ENCODE data around the gene ITSN1.
"Not testable (repeated sequence)": the region's sequence is repeated elsewhere in the genome, so short reads cannot be mapped to it uniquely, and the experiment has no call there.

The ITSN1 gene

GRCh38 chr21:33787431-33787830 lies 145.1 kb downstream of the ITSN1 start:
- H3K4me1 ChIP-seq (ENCODE audit: control insufficient read depth, low read length): no peaks in the 10 kb centered on the region

GRCh38 chr21:33788438-33788837 lies 146.1 kb downstream of the ITSN1 start:
- H3K79me2 ChIP-seq (ENCODE audit: control insufficient read depth, low read length); H3F3A ChIP-seq (ENCODE audit: control insufficient read depth, insufficient read depth); H3K9me2 ChIP-seq (replicated peaks; ENCODE audit: control insufficient read depth, low read length); H3K27ac ChIP-seq (ENCODE audit: low read depth, low read length); H3K9me3 ChIP-seq (ENCODE audit: control insufficient read depth, insufficient read depth, low read length); H3K27me3 ChIP-seq (ENCODE audit: control insufficient read depth, low read length); H3K4me1 ChIP-seq (ENCODE audit: control insufficient read depth, low read length); H3K4me3 ChIP-seq (ENCODE audit: low read length); H3K36me3 ChIP-seq (ENCODE audit: control insufficient read depth, low read length); H3K4me2 ChIP-seq (ENCODE audit: low read length); H4K20me1 ChIP-seq (ENCODE audit: control insufficient read depth, insufficient read depth, low read depth, low read length): not testable (repeated sequence)

More at GRCh38 chr21:33787431-33787830, 145.1 kb downstream of the ITSN1 start:
- Histone ChIP-seq H3K4me2 (ENCODE audit: low read length) (no peak overlapping the region), H4K20me1 (ENCODE audit: control insufficient read depth, insufficient read depth, low read depth, low read length) (no peaks in the 10 kb centered on the region), H3K9me3 (ENCODE audit: control insufficient read depth, insufficient read depth, low read length) (no peaks in the 10 kb centered on the region), H3K79me2 (ENCODE audit: control insufficient read depth, low read length) (no peaks in the 10 kb centered on the region), H3K36me3 (ENCODE audit: control insufficient read depth, low read length) (no peaks in the 10 kb centered on the region), H3K4me3 (ENCODE audit: low read length) (no peak overlapping the region), H3K27ac (ENCODE audit: low read depth, low read length) (no peak overlapping the region), H3F3A (ENCODE audit: control insufficient read depth, insufficient read depth) (no peaks in the 10 kb centered on the region), H3K9me2 (replicated peaks; ENCODE audit: control insufficient read depth, low read length) (no peaks in the 10 kb centered on the region), H3K27me3 (ENCODE audit: control insufficient read depth, low read length) (no peaks in the 10 kb centered on the region)
- TF ChIP-seq CTCF (IDR thresholded peaks at IDR 0.05; ENCODE audit: low read depth, low read length, poor library complexity, severe bottlenecking): no peak

- no peaks in the 10 kb centered on the region for H3K79me2 ChIP-seq (ENCODE audit: control insufficient read depth, low read length)
- H3K4me2 ChIP-seq (ENCODE audit: low read length): no peak overlapping the region
- H4K20me1 ChIP-seq (ENCODE audit: control insufficient read depth, insufficient read depth, low read depth, low read length): no peaks in the 10 kb centered on the region
- H3K27ac ChIP-seq (ENCODE audit: low read depth, low read length): no peak overlapping the region
- no peaks in the 10 kb centered on the region for H3K9me3 ChIP-seq (ENCODE audit: control insufficient read depth, insufficient read depth, low read length)
- H3F3A ChIP-seq (ENCODE audit: control insufficient read depth, insufficient read depth): no peaks in the 10 kb centered on the region
- no peaks in the 10 kb centered on the region for H3K27me3 ChIP-seq (ENCODE audit: control insufficient read depth, low read length)
- H3K36me3 ChIP-seq (ENCODE audit: control insufficient read depth, low read length): no peaks in the 10 kb centered on the region
- no peaks in the 10 kb centered on the region for H3K9me2 ChIP-seq (replicated peaks; ENCODE audit: control insufficient read depth, low read length)
- no peak overlapping the region for H3K4me3 ChIP-seq (ENCODE audit: low read length)
- TF ChIP-seq EZH2phosphoT487 (IDR thresholded peaks at IDR 0.05; ENCODE audit: borderline replicate concordance, low read length) (no peak), CTCF (IDR thresholded peaks at IDR 0.05; ENCODE audit: low read depth, low read length, poor library complexity, severe bottlenecking) (no peak)
- H3K4me1 ChIP-seq (ENCODE audit: control insufficient read depth, low read length): no peaks in the 10 kb centered on the region
Observed at GRCh38 chr21:33789697-33790096, 147.4 kb downstream of the ITSN1 start.

- no peaks in the 10 kb centered on the region for H3K79me2 ChIP-seq (ENCODE audit: control insufficient read depth, low read length)
- H3K27me3 ChIP-seq (ENCODE audit: control insufficient read depth, low read length): no peaks in the 10 kb centered on the region
- H3K9me3 ChIP-seq (ENCODE audit: control insufficient read depth, insufficient read depth, low read length): no peaks in the 10 kb centered on the region
- H3K27ac ChIP-seq (ENCODE audit: low read depth, low read length): no peak overlapping the region
- no peak overlapping the region for H3K4me2 ChIP-seq (ENCODE audit: low read length)
- H3K4me1 ChIP-seq (ENCODE audit: control insufficient read depth, low read length): no peaks in the 10 kb centered on the region
- H3F3A ChIP-seq (ENCODE audit: control insufficient read depth, insufficient read depth): no peaks in the 10 kb centered on the region
- no peaks in the 10 kb centered on the region for H4K20me1 ChIP-seq (ENCODE audit: control insufficient read depth, insufficient read depth, low read depth, low read length)
- TF ChIP-seq EZH2phosphoT487 (IDR thresholded peaks at IDR 0.05; ENCODE audit: borderline replicate concordance, low read length): no peak
- TF ChIP-seq CTCF (IDR thresholded peaks at IDR 0.05; ENCODE audit: low read depth, low read length, poor library complexity, severe bottlenecking): no peak
- H3K9me2 ChIP-seq (replicated peaks; ENCODE audit: control insufficient read depth, low read length): no peaks in the 10 kb centered on the region
- H3K36me3 ChIP-seq (ENCODE audit: control insufficient read depth, low read length): no peaks in the 10 kb centered on the region
- H3K4me3 ChIP-seq (ENCODE audit: low read length): no peak overlapping the region
Observed at GRCh38 chr21:33791073-33791472, 148.8 kb downstream of the ITSN1 start.

Data from DOHH2 (cell line).